Measurements from ENCODE around the gene WWOX. TPM values are rescaled to one million over a fixed set of nuclear protein-coding genes. Genes with fewer than 3 reads are reported as not detected.

The WWOX gene
- total RNA-seq, 4 donors from 2014 or later: 12.9 to 53.5 (median 25.6) TPM

- no peak overlapping the region for H3K4me3 ChIP-seq
- 97 to 100% methylated on average over 3 to 7 of the region's 7 CpGs for WGBS, 2 donors (ENCODE audit: low coverage in 1 of 2)
- H3K27me3 ChIP-seq: no peaks in the 10 kb centered on the region
- no peak for TF ChIP-seq POLR2AphosphoS5 (IDR thresholded peaks at IDR 0.05)
- no peak for TF ChIP-seq POLR2A (IDR thresholded peaks at IDR 0.05)
- TF ChIP-seq EP300 (IDR thresholded peaks at IDR 0.05): no peak
- TF ChIP-seq CTCF (IDR thresholded peaks at IDR 0.05): no peak
- no peaks in the 10 kb centered on the region for H3K36me3 ChIP-seq
- H3K27ac ChIP-seq: no peak overlapping the region
- ATAC-seq: no peak
- H3K9me3 ChIP-seq: peaks cover 0 to 8% (median 0%) of the 10 kb centered on the region in 3 donors
- H3K4me1 ChIP-seq: no peaks in the 10 kb centered on the region
Observed at GRCh38 chr16:78952630-78953029, 853.2 kb downstream of the WWOX start.

GRCh38 chr16:78953526-78953925, 854.1 kb downstream of the WWOX start:
- Histone ChIP-seq H3K36me3 (no peaks in the 10 kb centered on the region), H3K9me3 (peaks cover 0 to 5% (median 0%) of the 10 kb centered on the region in 3 donors), H3K4me1 (no peaks in the 10 kb centered on the region), H3K27me3 (no peaks in the 10 kb centered on the region), H3K4me3 (no peak overlapping the region), H3K27ac (no peak overlapping the region)
- WGBS, 2 donors (ENCODE audit: low coverage in 1 of 2): 85 to 86% methylated on average over 3 to 6 of the region's 8 CpGs
- TF ChIP-seq POLR2AphosphoS5 (IDR thresholded peaks at IDR 0.05) (no peak), EP300 (IDR thresholded peaks at IDR 0.05) (no peak), CTCF (IDR thresholded peaks at IDR 0.05) (no peak)
- no peak for ATAC-seq

- WGBS, 2 donors (ENCODE audit: low coverage in 1 of 2): 90 to 92% methylated on average over 3 to 6 of the region's 6 CpGs
- Histone ChIP-seq H3K4me1 (no peaks in the 10 kb centered on the region), H3K27ac (no peak overlapping the region), H3K27me3 (no peaks in the 10 kb centered on the region), H3K9me3 (no peaks in the 10 kb centered on the region), H3K36me3 (no peaks in the 10 kb centered on the region), H3K4me3 (no peak overlapping the region)
- ATAC-seq: no peak
- no peak for TF ChIP-seq CTCF (IDR thresholded peaks at IDR 0.05)
- TF ChIP-seq POLR2A (IDR thresholded peaks at IDR 0.05): no peak
- TF ChIP-seq EP300 (IDR thresholded peaks at IDR 0.05): no peak
- no peak for TF ChIP-seq POLR2AphosphoS5 (IDR thresholded peaks at IDR 0.05)
Observed at GRCh38 chr16:78955206-78955605, 855.8 kb downstream of the WWOX start.

- H3K27ac ChIP-seq: no peak overlapping the region
- H3K36me3 ChIP-seq: no peaks in the 10 kb centered on the region
- H3K4me1 ChIP-seq: no peaks in the 10 kb centered on the region
- 87 to 94% methylated on average over 6 to 8 of the region's 8 CpGs for WGBS, 2 donors (ENCODE audit: low coverage in 1 of 2)
- ATAC-seq: no peak
- no peaks in the 10 kb centered on the region for H3K9me3 ChIP-seq
- no peak overlapping the region for H3K4me3 ChIP-seq
- H3K27me3 ChIP-seq: no peaks in the 10 kb centered on the region
- TF ChIP-seq CTCF (IDR thresholded peaks at IDR 0.05) (no peak), POLR2AphosphoS5 (IDR thresholded peaks at IDR 0.05) (no peak), EP300 (IDR thresholded peaks at IDR 0.05) (no peak), POLR2A (IDR thresholded peaks at IDR 0.05) (no peak)
Observed at GRCh38 chr16:78956859-78957258, 857.4 kb downstream of the WWOX start.

GRCh38 chr16:78957317-78958100, 858.1 kb downstream of the WWOX start:
- H3K4me1 ChIP-seq: no peaks in the 10 kb centered on the region
- no peak for ATAC-seq
- H3K9me3 ChIP-seq: no peaks in the 10 kb centered on the region
- H3K4me3 ChIP-seq: no peak overlapping the region
- no peaks in the 10 kb centered on the region for H3K27me3 ChIP-seq
- TF ChIP-seq POLR2A (IDR thresholded peaks at IDR 0.05): no peak
- no peak for TF ChIP-seq CTCF (IDR thresholded peaks at IDR 0.05)
- TF ChIP-seq EP300 (IDR thresholded peaks at IDR 0.05): no peak
- no peak for TF ChIP-seq POLR2AphosphoS5 (IDR thresholded peaks at IDR 0.05)
- no peak overlapping the region for H3K27ac ChIP-seq
- 88% methylated on average over 4 to 14 of the region's 15 CpGs for WGBS, 2 donors (ENCODE audit: low coverage in 1 of 2)
- H3K36me3 ChIP-seq: no peaks in the 10 kb centered on the region

All from gastroesophageal sphincter (tissue), 4 donors.